HepG2 (cell line): ENCODE data around the gene ALDH4A1.
A peak's percentile ranks its signal among the peaks of the same experiment; 100 is the strongest.

ENCODE experiments used
- CHD2 ChIP-seq: IDR thresholded peaks from 2 replicates; pipeline ENCODE4 v1.6.1; 2011; ENCODE audit warnings: low read depth, low read length, improper control_type of control experiment
- MEIS2 ChIP-seq: sonication (generic); formaldehyde crosslinking; IDR thresholded peaks from 2 replicates; pipeline ENCODE4 v1.9.0; 2021; ENCODE audit warnings: mild to moderate bottlenecking, missing genetic modification reagents
- TEAD2 ChIP-seq: sonication (generic); formaldehyde crosslinking; IDR thresholded peaks from 2 replicates; pipeline ENCODE4 v1.9.0; 2021; ENCODE audit warnings: missing genetic modification reagents
- ZFP37 ChIP-seq: sonication (generic); formaldehyde crosslinking; IDR thresholded peaks from 2 replicates; pipeline ENCODE4 v1.4.0; 2020; ENCODE audit warnings: missing genetic modification reagents, borderline replicate concordance
- TF ChIP-seq, protein P1 (sequence below): sonication (generic); formaldehyde crosslinking; IDR thresholded peaks from 2 replicates; pipeline ENCODE4 v1.4.0; 2020; ENCODE audit warnings: missing genetic modification reagents
- TF ChIP-seq, protein P2 (sequence below): sonication (generic); formaldehyde crosslinking; IDR thresholded peaks from 2 replicates; pipeline ENCODE4 v1.5.0; 2020; ENCODE audit warnings: mild to moderate bottlenecking, missing genetic modification reagents

DNA sequence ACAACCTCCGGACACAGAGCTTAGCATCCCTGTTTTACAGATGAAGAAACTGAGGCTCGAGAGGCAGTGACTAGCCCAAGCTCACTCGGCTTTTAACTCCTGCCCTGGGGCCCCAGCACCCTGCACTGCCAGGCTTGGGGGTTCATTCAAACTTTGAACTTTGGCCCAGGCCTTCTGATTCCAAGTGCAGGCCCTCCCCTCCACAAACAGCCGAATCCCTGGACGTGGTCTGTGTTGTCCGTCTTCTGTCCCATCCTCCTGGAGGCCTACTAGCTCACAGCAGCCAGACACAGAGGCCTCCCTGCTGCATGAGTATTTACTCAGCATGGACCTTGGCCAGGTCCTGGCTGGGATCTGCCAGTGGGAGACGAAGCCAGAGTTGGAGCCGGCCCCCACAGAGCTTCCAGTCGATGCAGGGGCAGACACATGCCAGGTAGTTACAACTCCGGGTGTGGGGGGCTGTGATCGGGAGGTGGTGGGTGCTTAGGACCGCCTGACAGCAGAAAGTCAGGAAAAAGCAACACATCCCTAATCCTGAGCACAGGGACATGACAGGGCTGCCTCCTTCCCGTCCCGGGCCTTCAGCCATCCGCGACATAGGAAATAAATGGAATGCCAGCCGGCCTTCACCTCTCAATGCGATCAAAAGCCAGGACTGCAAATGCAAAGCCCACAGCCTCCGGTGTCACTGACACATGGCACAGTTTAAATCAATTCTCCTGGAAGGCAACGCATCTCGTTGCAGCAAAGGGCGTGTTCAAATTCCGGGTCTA is 46.7 kb upstream of the ALDH4A1 start:
- TF ChIP-seq MEIS2 (CRISPR knock-in tag) (peak; percentile 85; the same call in 1 of the 2 replicates), TEAD2 (CRISPR knock-in tag) (no peak), ZFP37 (CRISPR knock-in tag) (peak; percentile 95; the same call in 1 of the 2 replicates), CHD2 (no peak)
- TF ChIP-seq, protein P1, sequence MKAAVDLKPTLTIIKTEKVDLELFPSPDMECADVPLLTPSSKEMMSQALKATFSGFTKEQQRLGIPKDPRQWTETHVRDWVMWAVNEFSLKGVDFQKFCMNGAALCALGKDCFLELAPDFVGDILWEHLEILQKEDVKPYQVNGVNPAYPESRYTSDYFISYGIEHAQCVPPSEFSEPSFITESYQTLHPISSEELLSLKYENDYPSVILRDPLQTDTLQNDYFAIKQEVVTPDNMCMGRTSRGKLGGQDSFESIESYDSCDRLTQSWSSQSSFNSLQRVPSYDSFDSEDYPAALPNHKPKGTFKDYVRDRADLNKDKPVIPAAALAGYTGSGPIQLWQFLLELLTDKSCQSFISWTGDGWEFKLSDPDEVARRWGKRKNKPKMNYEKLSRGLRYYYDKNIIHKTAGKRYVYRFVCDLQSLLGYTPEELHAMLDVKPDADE (CRISPR knock-in tag), result peak; percentile 60; the same call in 1 of the 2 replicates
- TF ChIP-seq, protein P2, sequence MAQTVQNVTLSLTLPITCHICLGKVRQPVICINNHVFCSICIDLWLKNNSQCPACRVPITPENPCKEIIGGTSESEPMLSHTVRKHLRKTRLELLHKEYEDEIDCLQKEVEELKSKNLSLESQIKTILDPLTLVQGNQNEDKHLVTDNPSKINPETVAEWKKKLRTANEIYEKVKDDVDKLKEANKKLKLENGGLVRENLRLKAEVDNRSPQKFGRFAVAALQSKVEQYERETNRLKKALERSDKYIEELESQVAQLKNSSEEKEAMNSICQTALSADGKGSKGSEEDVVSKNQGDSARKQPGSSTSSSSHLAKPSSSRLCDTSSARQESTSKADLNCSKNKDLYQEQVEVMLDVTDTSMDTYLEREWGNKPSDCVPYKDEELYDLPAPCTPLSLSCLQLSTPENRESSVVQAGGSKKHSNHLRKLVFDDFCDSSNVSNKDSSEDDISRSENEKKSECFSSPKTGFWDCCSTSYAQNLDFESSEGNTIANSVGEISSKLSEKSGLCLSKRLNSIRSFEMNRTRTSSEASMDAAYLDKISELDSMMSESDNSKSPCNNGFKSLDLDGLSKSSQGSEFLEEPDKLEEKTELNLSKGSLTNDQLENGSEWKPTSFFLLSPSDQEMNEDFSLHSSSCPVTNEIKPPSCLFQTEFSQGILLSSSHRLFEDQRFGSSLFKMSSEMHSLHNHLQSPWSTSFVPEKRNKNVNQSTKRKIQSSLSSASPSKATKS (CRISPR knock-in tag), result no peak
